CD4-positive, alpha-beta T cell treated with Interleukin-1 beta for 1 hour (primary cell): Measurements from ENCODE around the gene TNS1.

ENCODE experiments used
- DNase-seq, 2 donors: peaks; one replicate each; pipeline ENCODE4 v3.0.0-alpha.2; 2020 to 2022

TNS1 gene

GRCh38 chr2:217909156-217909820 is 93.5 kb downstream of the TNS1 start:
- DNase-seq, result no peak

- no peak for DNase-seq
Measured at GRCh38 chr2:217908544-217908943, 94.3 kb downstream of the TNS1 start.

- no peak for DNase-seq
Measured at GRCh38 chr2:217907266-217907665, 95.5 kb downstream of the TNS1 start.

- DNase-seq, result peak in 1 of 2 donors; percentile 44
Measured at GRCh38 chr2:217906798-217907197, 96.0 kb downstream of the TNS1 start.

GRCh38 chr2:217905896-217906295 is 96.9 kb downstream of the TNS1 start:
- DNase-seq, result no peak

GRCh38 chr2:217905395-217905794 is 97.4 kb downstream of the TNS1 start:
- no peak for DNase-seq

- no peak for DNase-seq
Measured at GRCh38 chr2:217904614-217904965, 98.2 kb downstream of the TNS1 start.

GRCh38 chr2:217903859-217904613 is 98.8 kb downstream of the TNS1 start:
- no peak for DNase-seq

- DNase-seq, result no peak
Measured at GRCh38 chr2:217903142-217903858, 99.5 kb downstream of the TNS1 start.

GRCh38 chr2:217902379-217903141 is 100.2 kb downstream of the TNS1 start:
- peak; percentile 2 to 82 for DNase-seq

- DNase-seq, result no peak
Measured at GRCh38 chr2:217901835-217902378, 100.9 kb downstream of the TNS1 start.

GRCh38 chr2:217901400-217901799 is 101.4 kb downstream of the TNS1 start:
- DNase-seq, result no peak

- no peak for DNase-seq
Measured at GRCh38 chr2:217900780-217901360, 101.9 kb downstream of the TNS1 start.

- DNase-seq, result peak in 1 of 2 donors; percentile 21
Measured at GRCh38 chr2:217900010-217900779, 102.6 kb downstream of the TNS1 start.

GRCh38 chr2:217899231-217900009 is 103.4 kb downstream of the TNS1 start:
- peak in 1 of 2 donors; percentile 41 for DNase-seq

- no peak for DNase-seq
Measured at GRCh38 chr2:217897816-217898806, 104.7 kb downstream of the TNS1 start.

GRCh38 chr2:217897091-217897715 is 105.6 kb downstream of the TNS1 start:
- no peak for DNase-seq

- no peak for DNase-seq
Measured at GRCh38 chr2:217895070-217895635, 107.6 kb downstream of the TNS1 start.

- DNase-seq, result no peak
Measured at GRCh38 chr2:217893440-217893839, 109.4 kb downstream of the TNS1 start.
